Measurements from ENCODE around the gene VWF. TPM values are rescaled to one million over a fixed set of nuclear protein-coding genes. Genes with fewer than 3 reads are reported as not detected.
A peak's percentile ranks its signal among the peaks of the same experiment; 100 is the strongest.

Gene VWF
- total RNA-seq, 1 donor, result 0.72 TPM

DNA sequence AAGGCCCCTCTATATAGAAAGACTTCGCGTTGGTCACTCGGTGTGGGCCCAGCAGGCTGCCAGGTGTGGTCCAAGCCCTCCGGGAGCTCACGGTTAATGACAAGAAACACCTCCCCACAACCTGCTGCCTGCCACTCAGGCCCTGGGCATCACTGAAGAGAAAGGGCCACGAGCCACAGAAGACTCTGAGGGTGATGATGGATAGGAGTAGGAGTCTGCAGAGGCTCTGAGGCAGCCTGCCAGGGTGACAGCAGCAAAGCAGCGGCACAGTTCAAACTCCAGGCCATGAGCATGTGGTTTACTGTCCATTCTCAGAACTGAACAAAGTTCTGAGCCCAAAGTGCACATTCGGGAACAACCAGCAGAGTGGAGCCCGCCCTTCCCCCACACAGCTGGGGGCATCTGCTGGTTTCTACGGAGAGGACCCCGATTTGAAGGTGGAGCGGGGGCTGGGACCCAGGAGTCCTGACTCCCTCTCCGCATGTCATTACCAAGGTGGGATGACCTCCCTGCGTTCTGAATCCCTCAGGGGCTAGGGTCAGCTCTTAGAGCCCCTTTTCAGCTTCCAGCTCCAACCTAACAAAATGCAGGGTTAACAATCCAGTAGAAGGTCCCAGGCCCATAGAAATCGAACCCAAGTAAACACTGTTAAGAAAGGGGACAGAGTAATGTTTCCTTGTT is 65.8 kb downstream of the VWF start:
- TF ChIP-seq, protein P1, sequence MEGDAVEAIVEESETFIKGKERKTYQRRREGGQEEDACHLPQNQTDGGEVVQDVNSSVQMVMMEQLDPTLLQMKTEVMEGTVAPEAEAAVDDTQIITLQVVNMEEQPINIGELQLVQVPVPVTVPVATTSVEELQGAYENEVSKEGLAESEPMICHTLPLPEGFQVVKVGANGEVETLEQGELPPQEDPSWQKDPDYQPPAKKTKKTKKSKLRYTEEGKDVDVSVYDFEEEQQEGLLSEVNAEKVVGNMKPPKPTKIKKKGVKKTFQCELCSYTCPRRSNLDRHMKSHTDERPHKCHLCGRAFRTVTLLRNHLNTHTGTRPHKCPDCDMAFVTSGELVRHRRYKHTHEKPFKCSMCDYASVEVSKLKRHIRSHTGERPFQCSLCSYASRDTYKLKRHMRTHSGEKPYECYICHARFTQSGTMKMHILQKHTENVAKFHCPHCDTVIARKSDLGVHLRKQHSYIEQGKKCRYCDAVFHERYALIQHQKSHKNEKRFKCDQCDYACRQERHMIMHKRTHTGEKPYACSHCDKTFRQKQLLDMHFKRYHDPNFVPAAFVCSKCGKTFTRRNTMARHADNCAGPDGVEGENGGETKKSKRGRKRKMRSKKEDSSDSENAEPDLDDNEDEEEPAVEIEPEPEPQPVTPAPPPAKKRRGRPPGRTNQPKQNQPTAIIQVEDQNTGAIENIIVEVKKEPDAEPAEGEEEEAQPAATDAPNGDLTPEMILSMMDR (IDR thresholded peaks at IDR 0.05; ENCODE audit: extremely low read depth, low read depth, low read length), result no peak
- no peak overlapping the region for H3K27ac ChIP-seq (ENCODE audit: low read depth, low read length)
- no peaks in the 10 kb centered on the region for H3K79me2 ChIP-seq (ENCODE audit: insufficient read depth, low read length)
- H3K27me3 ChIP-seq (ENCODE audit: insufficient read depth, low read length), result peaks cover 4% of the 10 kb centered on the region
- H3K36me3 ChIP-seq (ENCODE audit: insufficient read depth, low read length), result no peaks in the 10 kb centered on the region
- no peaks in the 10 kb centered on the region for H3K9me3 ChIP-seq (ENCODE audit: low read depth, low read length)
- H3K4me3 ChIP-seq (ENCODE audit: insufficient read depth, low read length), result no peak overlapping the region
- no peak overlapping the region for H2AFZ ChIP-seq (ENCODE audit: low read length)
- H4K20me1 ChIP-seq (ENCODE audit: insufficient read depth, low read length), result no peaks in the 10 kb centered on the region
- no peak overlapping the region for H3K4me2 ChIP-seq (ENCODE audit: insufficient read depth, low read length)
- peak; percentile 53 for DNase-seq (ENCODE audit: insufficient read length, low spot score, missing footprints)
- peaks cover 7% of the 10 kb centered on the region for H3K4me1 ChIP-seq (ENCODE audit: insufficient read depth, low read length)

GRCh38 chr12:6057700-6058099 is 66.8 kb downstream of the VWF start:
- H3K4me2 ChIP-seq (ENCODE audit: insufficient read depth, low read length), result no peak overlapping the region
- no peaks in the 10 kb centered on the region for H4K20me1 ChIP-seq (ENCODE audit: insufficient read depth, low read length)
- DNase-seq (ENCODE audit: insufficient read length, low spot score, missing footprints), result peak; percentile 25
- H3K36me3 ChIP-seq (ENCODE audit: insufficient read depth, low read length), result no peaks in the 10 kb centered on the region
- no peaks in the 10 kb centered on the region for H3K79me2 ChIP-seq (ENCODE audit: insufficient read depth, low read length)
- H3K27me3 ChIP-seq (ENCODE audit: insufficient read depth, low read length), result peaks cover 4% of the 10 kb centered on the region
- H3K4me1 ChIP-seq (ENCODE audit: insufficient read depth, low read length), result peaks cover 16% of the 10 kb centered on the region
- H2AFZ ChIP-seq (ENCODE audit: low read length), result no peak overlapping the region
- no peak overlapping the region for H3K27ac ChIP-seq (ENCODE audit: low read depth, low read length)
- no peaks in the 10 kb centered on the region for H3K9me3 ChIP-seq (ENCODE audit: low read depth, low read length)
- TF ChIP-seq, protein P1 (IDR thresholded peaks at IDR 0.05; ENCODE audit: extremely low read depth, low read depth, low read length), result no peak
- no peak overlapping the region for H3K4me3 ChIP-seq (ENCODE audit: insufficient read depth, low read length)

GRCh38 chr12:6056406-6057240 is 67.8 kb downstream of the VWF start:
- TF ChIP-seq, protein P1 (IDR thresholded peaks at IDR 0.05; ENCODE audit: extremely low read depth, low read depth, low read length), result peak; percentile 41
- Histone ChIP-seq H3K27me3 (ENCODE audit: insufficient read depth, low read length) (peaks cover 4% of the 10 kb centered on the region), H3K79me2 (ENCODE audit: insufficient read depth, low read length) (no peaks in the 10 kb centered on the region), H3K9me3 (ENCODE audit: low read depth, low read length) (no peaks in the 10 kb centered on the region), H3K4me2 (ENCODE audit: insufficient read depth, low read length) (peak overlapping the region; percentile 57), H3K4me3 (ENCODE audit: insufficient read depth, low read length) (peak overlapping the region; percentile 39), H3K27ac (ENCODE audit: low read depth, low read length) (no peak overlapping the region), H4K20me1 (ENCODE audit: insufficient read depth, low read length) (no peaks in the 10 kb centered on the region), H3K36me3 (ENCODE audit: insufficient read depth, low read length) (no peaks in the 10 kb centered on the region), H2AFZ (ENCODE audit: low read length) (peak overlapping the region; percentile 71), H3K4me1 (ENCODE audit: insufficient read depth, low read length) (peaks cover 25% of the 10 kb centered on the region)
- peak; percentile 55 for DNase-seq (ENCODE audit: insufficient read length, low spot score, missing footprints)

DNA sequence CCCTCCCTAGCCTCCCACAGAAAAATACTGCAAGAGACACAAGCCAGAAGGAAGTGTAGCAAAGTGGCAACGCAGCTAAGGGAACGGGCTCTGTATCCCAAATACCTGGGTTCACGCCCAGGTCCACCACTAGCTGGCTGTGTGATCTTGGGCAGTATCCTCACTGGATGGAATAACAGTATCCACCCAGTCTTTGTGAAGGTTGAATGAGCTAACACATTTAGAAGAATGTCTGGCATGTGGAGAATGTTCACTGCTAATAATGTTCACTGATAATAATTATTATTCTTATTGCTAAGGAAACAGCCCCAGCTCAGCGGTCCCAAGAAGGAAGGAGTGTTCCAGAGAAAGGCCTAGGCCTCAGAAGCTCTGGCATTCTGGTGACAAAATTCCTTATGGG is 70.9 kb downstream of the VWF start:
- peaks cover 37% of the 10 kb centered on the region for H3K4me1 ChIP-seq (ENCODE audit: insufficient read depth, low read length)
- no peaks in the 10 kb centered on the region for H3K36me3 ChIP-seq (ENCODE audit: insufficient read depth, low read length)
- no peaks in the 10 kb centered on the region for H3K79me2 ChIP-seq (ENCODE audit: insufficient read depth, low read length)
- no peaks in the 10 kb centered on the region for H3K9me3 ChIP-seq (ENCODE audit: low read depth, low read length)
- no peaks in the 10 kb centered on the region for H4K20me1 ChIP-seq (ENCODE audit: insufficient read depth, low read length)
- TF ChIP-seq, protein P1 (IDR thresholded peaks at IDR 0.05; ENCODE audit: extremely low read depth, low read depth, low read length), result no peak
- peak overlapping the region; percentile 64 for H3K27ac ChIP-seq (ENCODE audit: low read depth, low read length)
- peak overlapping the region; percentile 37 for H3K4me2 ChIP-seq (ENCODE audit: insufficient read depth, low read length)
- DNase-seq (ENCODE audit: insufficient read length, low spot score, missing footprints), result peak; percentile 48
- H3K27me3 ChIP-seq (ENCODE audit: insufficient read depth, low read length), result peaks cover 4% of the 10 kb centered on the region
- peak overlapping the region; percentile 2 for H2AFZ ChIP-seq (ENCODE audit: low read length)
- no peak overlapping the region for H3K4me3 ChIP-seq (ENCODE audit: insufficient read depth, low read length)

All from osteoblast (primary cell).